Measurements from ENCODE around the gene NHEJ1.

DNA sequence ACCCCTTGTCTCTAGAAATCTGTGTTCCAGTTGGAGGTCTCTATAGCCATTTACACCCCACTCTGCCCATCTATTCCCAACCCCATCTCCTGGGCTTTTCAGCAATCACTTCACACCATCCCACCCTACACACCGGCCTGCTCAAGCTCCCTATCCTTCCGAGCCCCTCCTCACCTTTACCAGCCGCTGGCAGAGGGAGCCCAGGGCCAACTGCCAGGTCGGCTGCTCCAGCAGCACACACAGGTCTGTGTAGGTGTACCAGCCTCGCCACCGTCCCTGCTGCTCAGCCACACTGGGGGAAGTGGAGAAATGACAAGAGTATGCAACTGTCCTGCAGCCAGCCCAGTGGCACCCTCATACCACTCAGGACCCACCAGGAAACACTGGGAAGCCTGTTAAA, 12.6 kb upstream of the NHEJ1 start:
- TF ChIP-seq, protein P1, sequence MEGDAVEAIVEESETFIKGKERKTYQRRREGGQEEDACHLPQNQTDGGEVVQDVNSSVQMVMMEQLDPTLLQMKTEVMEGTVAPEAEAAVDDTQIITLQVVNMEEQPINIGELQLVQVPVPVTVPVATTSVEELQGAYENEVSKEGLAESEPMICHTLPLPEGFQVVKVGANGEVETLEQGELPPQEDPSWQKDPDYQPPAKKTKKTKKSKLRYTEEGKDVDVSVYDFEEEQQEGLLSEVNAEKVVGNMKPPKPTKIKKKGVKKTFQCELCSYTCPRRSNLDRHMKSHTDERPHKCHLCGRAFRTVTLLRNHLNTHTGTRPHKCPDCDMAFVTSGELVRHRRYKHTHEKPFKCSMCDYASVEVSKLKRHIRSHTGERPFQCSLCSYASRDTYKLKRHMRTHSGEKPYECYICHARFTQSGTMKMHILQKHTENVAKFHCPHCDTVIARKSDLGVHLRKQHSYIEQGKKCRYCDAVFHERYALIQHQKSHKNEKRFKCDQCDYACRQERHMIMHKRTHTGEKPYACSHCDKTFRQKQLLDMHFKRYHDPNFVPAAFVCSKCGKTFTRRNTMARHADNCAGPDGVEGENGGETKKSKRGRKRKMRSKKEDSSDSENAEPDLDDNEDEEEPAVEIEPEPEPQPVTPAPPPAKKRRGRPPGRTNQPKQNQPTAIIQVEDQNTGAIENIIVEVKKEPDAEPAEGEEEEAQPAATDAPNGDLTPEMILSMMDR (IDR thresholded peaks at IDR 0.05), result no peak
- TF ChIP-seq POLR2AphosphoS5 (IDR thresholded peaks at IDR 0.05), result no peak
